Measurements from ENCODE around the gene GBGT1. TPM values are rescaled to one million over a fixed set of nuclear protein-coding genes. Genes with fewer than 3 reads are reported as not detected.

The GBGT1 gene
- total RNA-seq, 3 donors from 2014 or later, result 14.8 to 21.3 (median 15.0) TPM

GRCh38 chr9:133200631-133201030 is 36.9 kb upstream of the GBGT1 start:
- H3K36me3 ChIP-seq, result no peaks in the 10 kb centered on the region
- no peaks in the 10 kb centered on the region for H3K4me1 ChIP-seq
- no peaks in the 10 kb centered on the region for H3K27me3 ChIP-seq
- no peak overlapping the region for H3K27ac ChIP-seq
- H3K9me3 ChIP-seq, result no peaks in the 10 kb centered on the region
- H3K4me3 ChIP-seq, result no peak overlapping the region
- intact Hi-C loops (cut with DNase I; ENCODE audit: low total_unique reads), result no loop called here
- DNase-seq (ENCODE audit: low spot score in 2 of 2), result peak in 1 of 2 donors; percentile 12
- TF ChIP-seq POLR2AphosphoS5 (IDR thresholded peaks at IDR 0.05) (no peak), CTCF (IDR thresholded peaks at IDR 0.05) (no peak), POLR2A (IDR thresholded peaks at IDR 0.05) (no peak)

DNA sequence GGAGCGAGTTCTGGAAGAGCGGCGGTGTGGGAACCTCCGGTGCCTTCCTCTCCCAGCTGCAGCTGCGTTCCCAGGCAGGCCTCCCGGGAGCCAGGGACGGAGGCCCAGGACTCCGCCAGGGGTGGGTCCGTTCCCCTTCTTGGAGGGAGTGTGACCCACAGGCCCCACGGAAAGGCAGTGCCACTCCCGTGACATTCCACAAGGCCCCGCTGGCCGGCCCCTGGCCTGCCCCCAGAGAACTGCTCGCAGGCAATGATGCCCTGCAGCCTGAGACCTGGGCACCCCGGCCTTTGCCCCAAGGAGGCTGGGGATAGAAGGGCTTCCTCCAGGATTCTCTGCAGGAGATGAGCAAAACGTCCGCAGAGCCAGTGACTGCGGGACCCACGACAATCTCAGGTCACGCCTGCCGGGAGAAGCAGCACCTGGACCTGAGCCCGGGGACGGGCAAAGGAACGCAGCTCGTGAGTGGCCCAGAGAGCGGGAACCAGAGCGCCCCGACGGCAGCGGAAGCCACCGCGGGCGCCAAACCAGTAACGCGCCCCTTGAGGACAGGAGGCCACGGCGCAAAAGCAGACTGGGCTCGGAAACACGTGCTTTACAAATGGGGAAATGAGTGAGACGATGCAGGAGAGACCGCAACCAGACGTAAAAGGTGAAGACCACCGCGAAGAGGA is 36.1 kb upstream of the GBGT1 start:
- intact Hi-C loops (cut with DNase I; ENCODE audit: low total_unique reads), result no loop called here
- peak overlapping the region; percentile 35 to 67 (median 55) for H3K4me3 ChIP-seq
- H3K27me3 ChIP-seq, result no peaks in the 10 kb centered on the region
- TF ChIP-seq CTCF (IDR thresholded peaks at IDR 0.05) (no peak), POLR2A (IDR thresholded peaks at IDR 0.05) (no peak)
- H3K4me1 ChIP-seq, result no peaks in the 10 kb centered on the region
- H3K27ac ChIP-seq, result peak overlapping the region; percentile 44 to 67
- peak in 1 of 2 donors; percentile 43 for DNase-seq (ENCODE audit: low spot score in 2 of 2)
- H3K36me3 ChIP-seq, result no peaks in the 10 kb centered on the region
- H3K9me3 ChIP-seq, result no peaks in the 10 kb centered on the region

- Histone ChIP-seq H3K36me3 (no peaks in the 10 kb centered on the region), H3K27me3 (no peaks in the 10 kb centered on the region), H3K27ac (no peak overlapping the region), H3K9me3 (no peaks in the 10 kb centered on the region), H3K4me3 (no peak overlapping the region), H3K4me1 (no peaks in the 10 kb centered on the region)
- TF ChIP-seq POLR2A (IDR thresholded peaks at IDR 0.05) (no peak), POLR2AphosphoS5 (IDR thresholded peaks at IDR 0.05) (no peak), CTCF (IDR thresholded peaks at IDR 0.05) (no peak)
- DNase-seq (ENCODE audit: low spot score in 2 of 2), result no peak
- intact Hi-C loops (cut with DNase I; ENCODE audit: low total_unique reads), result no loop called here
These were observed 31.3 kb upstream of the GBGT1 start for GRCh38 chr9:133195029-133195428.

GRCh38 chr9:133194597-133194996 is 30.9 kb upstream of the GBGT1 start:
- no peaks in the 10 kb centered on the region for H3K9me3 ChIP-seq
- no peak overlapping the region for H3K27ac ChIP-seq
- H3K36me3 ChIP-seq, result no peaks in the 10 kb centered on the region
- no peaks in the 10 kb centered on the region for H3K27me3 ChIP-seq
- H3K4me3 ChIP-seq, result no peak overlapping the region
- intact Hi-C loops (cut with DNase I; ENCODE audit: low total_unique reads), result no loop called here
- no peaks in the 10 kb centered on the region for H3K4me1 ChIP-seq
- TF ChIP-seq POLR2A (IDR thresholded peaks at IDR 0.05) (no peak), POLR2AphosphoS5 (IDR thresholded peaks at IDR 0.05) (no peak), CTCF (IDR thresholded peaks at IDR 0.05) (no peak)
- no peak for DNase-seq (ENCODE audit: low spot score in 2 of 2)

DNA sequence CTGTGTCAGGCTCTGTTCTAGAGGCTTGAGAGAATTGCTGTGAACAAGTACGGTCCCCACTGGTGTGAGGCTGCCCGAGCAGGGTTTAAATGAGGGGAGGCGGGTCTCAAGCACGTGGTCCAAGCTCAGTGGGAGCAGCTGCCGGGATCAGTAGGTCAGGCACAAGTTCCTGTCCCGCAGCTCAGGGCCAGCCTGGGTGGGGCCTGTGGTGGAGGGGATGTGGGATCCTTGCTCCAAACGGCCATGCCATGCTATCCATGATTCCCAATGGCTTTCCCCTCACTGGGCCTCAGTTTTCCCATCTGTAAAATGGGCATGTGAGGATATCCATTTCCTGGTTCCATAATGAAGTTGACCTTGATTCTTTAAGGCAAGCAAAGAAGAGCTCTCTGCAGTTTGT is 28.3 kb upstream of the GBGT1 start:
- Histone ChIP-seq H3K27ac (no peak overlapping the region), H3K4me3 (no peak overlapping the region), H3K27me3 (no peaks in the 10 kb centered on the region), H3K4me1 (no peaks in the 10 kb centered on the region), H3K36me3 (no peaks in the 10 kb centered on the region), H3K9me3 (no peaks in the 10 kb centered on the region)
- no peak for DNase-seq (ENCODE audit: low spot score in 2 of 2)
- intact Hi-C loops (cut with DNase I; ENCODE audit: low total_unique reads), result no loop called here
- TF ChIP-seq POLR2AphosphoS5 (IDR thresholded peaks at IDR 0.05), result no peak
- TF ChIP-seq POLR2A (IDR thresholded peaks at IDR 0.05), result no peak
- TF ChIP-seq CTCF (IDR thresholded peaks at IDR 0.05), result no peak

All from breast epithelium (tissue), 4 donors.